OCI-M2 (cell line): ENCODE measurements around the gene LRCH1.

ENCODE experiments used
- DNase-seq: peaks from one replicate; lab custom pipeline; 2025; ENCODE audit not compliant: unreplicated experiment; lab: John Stamatoyannopoulos, UW

LRCH1 gene

DNA sequence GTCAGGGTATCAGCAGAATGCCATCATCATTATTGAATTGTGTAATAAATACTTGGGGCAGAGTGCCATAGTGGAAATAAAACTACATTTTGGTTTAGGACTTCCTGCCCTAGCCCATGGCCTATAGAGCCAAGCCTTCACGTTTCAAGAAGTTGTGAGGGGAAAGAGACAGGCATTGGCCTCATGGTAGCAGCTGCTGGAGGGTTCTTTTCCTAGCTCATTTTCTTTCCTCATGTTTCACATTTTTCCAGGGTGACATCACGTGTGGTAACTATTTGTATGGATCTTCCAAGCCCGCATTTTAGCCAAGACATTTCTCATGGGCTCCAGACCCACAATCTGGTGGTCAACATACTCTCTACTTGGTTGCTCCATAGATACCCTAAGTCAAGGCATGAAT, 80.4 kb downstream of the LRCH1 start:
- DNase-seq, result no peak

DNA sequence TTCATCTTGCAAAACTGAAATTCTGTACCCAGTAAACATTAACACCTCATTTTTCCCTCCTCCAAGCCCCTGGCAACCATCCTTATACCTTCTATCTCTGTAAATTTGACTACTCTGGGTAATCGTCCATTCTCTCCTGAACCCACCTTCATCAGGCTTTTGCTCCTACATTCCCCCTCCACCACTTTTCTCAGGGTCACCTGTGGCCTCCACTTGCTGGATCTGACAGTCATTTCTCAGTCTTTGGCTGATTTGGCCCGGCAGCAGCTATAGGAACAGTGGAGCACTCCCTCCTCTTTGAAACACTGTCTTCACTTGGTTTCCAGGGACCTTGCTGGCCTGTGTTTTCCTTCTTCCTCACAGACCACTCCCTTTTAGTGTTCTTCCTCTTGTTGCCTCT, 83.5 kb downstream of the LRCH1 start:
- DNase-seq, result no peak

DNA sequence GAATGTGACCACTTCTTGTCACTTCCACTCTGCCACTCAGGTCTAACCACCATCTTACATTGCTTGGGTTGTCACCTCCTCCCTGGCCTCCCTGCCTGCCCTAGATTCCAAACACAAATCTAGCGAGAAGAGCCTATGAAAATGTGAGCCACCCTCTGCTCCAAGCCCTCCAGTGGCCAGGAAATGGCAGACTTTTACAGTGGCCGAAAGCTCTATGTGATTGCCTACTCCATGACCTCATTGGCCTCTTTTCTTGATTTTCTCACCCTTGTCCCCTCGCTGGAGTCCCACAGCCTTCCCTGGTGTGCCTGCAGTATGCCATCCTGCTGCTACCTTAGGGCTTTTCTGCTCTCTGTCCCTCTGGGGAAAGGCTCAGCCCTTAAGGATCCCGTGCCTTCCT, 84.2 kb downstream of the LRCH1 start:
- no peak for DNase-seq

DNA sequence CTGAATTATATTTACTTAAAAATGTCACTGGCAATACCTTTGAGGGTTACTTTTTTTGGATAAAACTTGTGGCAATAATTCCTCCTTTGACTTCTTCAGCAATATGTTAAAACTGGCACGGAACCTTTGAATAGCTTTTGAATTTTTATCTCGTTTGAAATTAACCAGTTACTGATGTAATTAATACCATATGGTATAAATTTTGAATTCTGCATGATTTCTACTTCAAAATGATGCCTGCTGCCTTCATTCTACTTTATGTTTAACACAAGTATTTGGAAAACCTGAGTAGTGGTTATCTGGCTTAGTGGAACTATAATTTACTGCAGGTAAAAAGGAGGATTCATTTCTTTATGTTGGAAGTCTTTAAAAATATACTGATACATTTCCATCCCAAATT, 85.3 kb downstream of the LRCH1 start:
- no peak for DNase-seq

DNA sequence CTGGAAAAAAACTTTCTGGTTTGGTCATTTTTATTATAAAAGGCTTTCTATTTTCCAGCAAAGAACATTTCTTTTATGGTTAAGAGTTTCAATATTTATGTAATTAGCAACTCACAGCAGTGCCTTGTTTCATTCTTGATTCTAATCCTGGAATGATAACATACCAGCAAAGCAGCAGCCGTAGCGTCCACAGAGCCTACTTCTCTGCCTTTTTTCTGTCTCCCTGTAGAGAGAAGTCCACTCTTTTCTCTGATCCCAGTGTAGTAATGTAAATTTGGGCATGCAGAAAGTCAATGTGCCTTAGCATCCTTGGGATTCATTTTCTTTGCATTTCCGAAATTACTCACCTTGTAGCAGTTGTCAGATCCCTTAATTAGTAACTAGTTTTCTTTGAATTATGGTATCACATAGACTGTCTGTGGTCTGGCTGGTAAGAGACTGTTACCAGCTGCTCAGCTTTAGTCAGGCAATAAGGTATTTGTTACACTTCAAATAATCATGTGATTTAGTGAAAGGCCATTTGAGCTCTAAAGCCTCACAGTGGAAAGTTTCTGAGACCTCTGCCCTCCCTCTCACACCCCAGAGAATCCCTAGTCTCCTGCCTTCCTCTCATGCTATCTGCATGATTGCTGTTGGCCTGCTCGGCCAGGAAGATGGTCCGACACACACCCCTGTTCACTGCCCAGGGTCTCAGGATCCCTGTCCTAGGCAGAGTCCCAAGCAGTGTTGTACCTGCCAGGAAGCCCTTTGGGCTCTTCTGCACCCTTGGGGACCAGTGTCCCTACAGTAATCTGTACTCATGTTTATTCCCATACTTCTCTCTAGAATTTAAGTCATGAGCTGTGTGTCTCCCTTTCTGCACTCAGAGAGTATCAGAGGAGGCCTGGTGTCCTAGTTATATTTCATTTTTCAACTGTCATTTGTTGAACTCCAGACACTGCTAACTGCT, 86.3 kb downstream of the LRCH1 start:
- no peak for DNase-seq

DNA sequence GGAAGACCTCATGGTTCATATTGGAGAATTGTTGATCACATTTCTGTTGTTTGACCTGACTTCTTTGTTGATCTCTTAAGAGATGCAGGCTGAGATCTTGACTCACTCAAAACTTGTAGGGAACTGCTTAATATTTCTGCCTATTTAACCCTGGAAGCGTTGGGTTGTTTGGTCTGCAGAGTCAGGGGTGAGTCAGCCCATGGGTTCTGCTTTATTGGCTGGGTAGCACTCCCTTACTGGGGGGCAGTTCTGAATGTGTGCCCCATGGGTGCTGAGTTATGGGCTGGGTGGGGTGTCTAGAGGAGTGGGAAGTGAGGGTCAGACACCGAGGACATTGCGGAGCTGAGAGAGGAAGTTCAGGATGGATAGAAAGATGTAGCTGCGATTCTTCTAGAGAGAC, 87.9 kb downstream of the LRCH1 start:
- no peak for DNase-seq

DNA sequence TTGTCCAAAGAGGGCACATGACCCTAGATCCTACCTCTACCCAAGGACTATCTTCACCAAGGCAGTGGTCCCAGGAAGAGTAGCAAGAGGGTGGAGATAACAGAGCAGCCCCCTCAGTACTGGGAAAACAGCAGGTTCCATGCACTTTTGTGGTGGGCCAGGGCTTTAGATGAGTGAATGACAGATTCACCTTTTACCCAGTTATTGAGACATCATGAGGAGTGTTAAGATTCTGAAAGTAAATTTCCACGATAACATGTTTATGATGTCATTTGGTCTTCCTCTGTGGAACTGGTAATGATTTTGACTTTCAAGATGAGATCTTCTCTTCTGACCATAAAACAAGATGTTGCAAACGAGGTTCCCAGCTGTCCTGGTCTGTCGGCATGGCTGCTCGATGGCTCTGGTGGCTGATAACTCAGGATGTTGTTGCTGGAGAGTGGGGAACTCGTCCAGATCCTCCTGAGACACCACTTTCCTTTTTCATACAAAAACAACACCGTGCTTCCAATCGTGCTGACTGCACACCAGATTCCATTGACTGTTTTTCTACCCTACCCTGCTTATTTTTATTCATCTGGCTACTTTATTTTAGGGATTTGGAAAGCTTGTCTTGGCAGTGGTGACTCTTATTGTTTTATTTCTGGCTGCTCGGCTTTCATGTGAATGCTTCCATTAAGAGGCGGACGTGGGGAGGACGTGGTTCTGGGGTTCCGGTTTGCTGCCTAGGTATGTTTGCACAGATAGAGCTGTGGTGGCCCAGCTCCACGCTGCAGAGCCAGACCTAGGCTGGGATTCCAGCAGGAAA, 88.5 kb downstream of the LRCH1 start:
- no peak for DNase-seq

DNA sequence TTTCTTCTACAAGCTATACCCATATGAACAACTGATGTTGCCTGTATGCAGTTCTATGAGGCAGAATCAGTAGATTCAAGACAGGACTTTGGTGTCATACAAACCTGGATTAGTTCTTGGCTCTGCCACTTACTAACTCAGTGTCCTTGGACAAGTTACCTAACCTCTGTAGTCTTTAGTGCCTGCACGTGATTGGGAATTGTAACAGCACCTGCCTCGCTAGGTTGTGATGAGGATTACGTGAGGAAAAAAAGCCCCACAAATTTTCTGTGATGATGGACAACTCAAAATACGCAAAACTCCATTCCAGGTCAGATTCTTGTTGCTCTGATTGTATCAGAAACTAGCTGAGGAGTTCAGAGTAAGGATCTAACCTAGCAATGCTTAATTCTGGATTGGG, 89.3 kb downstream of the LRCH1 start:
- no peak for DNase-seq

DNA sequence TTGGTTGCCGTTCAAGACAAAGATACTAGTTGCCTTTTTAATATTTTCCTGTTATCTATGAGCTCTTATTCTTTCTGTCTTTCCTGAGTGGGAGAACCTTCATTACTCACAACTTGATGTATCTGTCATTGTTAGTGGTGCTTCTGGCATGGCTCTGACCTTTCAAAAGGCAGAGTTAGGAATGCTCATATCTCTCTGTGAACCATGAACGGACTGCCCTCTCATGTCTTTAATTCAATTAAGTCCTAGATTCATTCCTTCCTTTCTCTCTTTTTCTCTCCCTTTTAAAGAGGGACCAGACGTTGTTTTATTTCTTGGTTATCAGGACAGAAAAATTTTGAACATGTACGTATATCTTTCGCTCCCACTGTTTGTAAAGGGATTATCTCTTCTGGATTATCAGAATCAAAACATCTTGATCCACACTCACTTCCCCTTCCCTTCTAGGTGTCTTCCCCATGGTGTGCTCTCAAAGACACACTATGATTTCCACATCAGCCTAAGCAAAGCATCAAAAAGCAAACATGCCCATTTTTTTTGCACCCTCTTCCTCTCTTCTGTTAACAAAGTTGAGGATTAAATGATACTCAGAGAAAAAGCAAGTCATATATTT, 90.3 kb downstream of the LRCH1 start:
- DNase-seq, result no peak

DNA sequence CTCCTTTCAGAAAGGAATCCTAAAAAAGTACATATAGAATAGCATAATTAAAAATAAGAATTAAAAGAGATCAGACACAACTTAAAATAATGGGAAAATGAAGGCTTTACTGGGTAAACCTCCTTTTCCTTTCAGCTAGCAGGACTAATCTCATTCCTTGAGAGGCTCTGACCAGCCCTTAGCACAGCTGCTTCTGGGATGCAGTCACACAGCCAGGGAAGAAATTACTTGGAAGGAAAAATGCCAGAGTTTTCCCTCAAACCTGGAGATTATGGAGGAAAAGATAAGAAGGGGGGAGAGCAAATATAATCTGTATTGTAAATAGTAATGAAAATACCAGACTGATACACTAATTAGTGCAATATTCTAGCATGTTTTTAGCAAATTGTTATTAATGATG, 91.8 kb downstream of the LRCH1 start:
- no peak for DNase-seq

DNA sequence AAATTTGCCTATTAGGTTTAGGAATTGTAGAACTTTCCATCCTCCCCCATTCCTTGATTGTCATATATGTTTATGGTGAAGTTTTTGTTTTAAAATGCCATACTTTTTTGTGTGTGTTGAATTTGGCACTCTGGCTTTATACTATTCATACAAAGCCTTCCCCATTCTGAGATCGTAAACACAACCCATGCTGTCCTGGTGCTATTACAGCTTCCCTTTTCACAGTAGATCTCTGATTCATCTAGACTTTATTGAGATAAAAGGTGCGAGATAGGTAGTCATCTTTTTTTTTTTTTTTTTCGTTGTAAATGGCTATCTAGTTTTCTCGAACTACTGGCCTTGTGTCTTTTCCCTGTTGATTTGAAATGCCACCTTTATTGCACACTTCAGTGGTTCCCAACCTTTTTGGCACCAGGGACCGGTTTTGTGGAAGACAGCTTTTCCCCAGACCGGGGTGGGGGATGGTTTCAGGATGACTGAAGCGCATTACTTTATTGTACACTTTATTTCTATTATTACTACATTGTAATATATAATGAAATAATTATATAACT, 94.6 kb downstream of the LRCH1 start:
- DNase-seq, result no peak

DNA sequence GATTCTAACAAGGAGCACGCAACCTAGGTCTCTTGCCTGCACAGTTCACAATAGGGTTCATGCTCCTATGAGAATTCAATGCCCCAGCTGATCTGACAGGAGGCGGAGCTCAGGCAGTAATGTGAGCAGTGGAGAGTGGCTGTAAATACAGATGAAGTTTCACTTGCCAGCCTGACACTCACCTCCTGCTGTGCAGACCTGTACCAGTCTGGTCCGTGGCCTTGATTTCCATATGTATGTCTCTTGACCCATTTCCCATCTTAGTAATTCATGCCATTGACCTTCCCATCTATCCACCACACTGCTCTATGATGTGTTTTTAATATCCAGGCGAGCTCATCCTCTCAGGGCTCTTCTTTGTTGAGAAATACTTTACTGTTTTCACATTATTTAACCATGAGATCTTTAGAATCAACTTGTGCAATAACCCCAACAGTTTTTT, 95.2 kb downstream of the LRCH1 start:
- no peak for DNase-seq

DNA sequence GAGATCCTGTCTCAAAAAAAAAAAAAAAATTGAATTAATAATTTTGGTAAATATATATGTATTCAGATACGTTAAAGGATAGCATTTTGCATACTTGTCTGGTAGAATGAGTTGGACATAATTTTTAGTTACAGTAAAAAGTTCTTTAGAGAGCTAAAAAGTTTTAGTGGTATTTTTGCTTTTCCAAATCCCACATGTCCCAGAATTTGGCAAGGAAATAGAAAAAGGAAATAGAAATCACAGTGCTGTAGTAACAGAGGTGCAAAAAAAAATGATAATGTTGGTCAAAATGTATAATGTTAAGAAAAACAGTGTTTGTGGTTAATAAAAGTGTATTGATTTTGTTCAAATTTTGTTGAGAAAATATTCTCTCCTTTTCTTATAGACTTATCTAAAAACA, 96.8 kb downstream of the LRCH1 start:
- no peak for DNase-seq

DNA sequence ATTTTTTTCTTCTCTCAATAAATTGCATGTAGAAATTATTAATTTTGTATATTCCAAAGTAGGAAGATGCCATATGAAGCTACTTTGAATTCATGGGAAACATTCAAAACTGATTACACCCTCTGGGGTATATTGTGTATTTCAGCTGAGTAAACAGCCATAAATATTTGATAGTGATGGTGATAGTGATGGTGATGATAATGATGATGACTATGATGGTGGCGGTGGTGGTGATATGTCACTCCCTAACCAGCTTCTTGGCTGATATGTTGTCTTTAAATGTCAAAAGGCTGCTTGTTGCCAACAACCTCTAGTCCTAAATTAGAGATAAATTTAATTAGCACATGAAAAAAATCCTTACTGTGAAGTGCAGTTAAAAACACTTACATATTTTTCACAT, 102.0 kb downstream of the LRCH1 start:
- DNase-seq, result no peak

DNA sequence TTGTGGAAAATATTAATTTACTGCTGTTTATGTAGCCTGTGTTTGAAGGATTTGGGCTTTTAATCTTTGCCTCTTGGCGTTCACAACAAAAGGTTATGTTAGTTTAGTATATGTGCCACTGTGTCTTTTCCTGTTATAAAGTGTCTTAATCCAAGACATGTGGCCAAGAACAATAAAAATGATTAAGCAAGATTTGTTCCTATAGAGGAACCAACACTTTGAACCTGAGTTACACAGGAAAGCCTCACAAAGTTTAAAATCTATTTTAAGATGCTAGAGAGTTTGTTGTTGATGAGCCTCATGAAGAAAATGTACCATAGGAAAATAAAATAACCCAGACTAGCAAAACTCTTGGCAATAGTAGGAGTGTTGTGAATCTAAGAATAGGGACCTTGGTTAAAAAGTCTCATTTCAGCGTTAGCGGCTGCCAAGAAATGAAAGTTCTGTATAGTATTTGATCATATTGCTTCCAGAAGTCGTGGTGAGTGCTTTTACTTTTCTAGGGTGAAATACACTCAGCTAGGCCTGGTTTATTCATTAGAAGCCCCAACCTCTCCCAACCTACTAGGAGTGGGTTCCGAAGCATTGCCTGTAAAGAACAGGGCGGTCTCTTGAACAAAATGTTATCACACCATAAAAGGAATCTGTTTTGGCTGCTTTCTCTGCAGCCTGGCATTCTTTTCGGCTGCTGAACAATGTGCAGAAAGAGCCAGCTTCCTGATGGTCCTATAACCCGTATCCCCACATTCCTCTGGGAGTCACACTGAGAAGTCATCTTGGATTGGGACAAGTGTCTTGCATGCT, 102.6 kb downstream of the LRCH1 start:
- no peak for DNase-seq

DNA sequence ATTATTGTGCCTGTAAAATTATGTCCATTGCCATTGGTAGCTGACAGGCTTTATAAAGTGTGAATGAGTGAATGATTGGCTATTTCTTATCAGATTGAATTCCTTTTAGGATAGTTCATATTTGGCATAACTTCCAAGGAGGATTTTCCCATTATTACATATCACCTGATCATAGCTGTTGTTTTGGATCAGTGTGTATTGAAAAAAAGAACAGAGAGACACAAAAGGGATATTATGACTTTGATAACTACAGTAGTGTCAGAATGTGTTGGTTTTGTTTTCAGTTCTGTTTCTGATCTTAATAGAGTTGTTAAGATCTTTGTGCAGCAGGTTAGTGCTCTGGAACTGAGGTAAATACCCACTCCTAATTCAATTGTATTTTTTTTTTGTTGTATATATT, 103.8 kb downstream of the LRCH1 start:
- DNase-seq, result no peak

DNA sequence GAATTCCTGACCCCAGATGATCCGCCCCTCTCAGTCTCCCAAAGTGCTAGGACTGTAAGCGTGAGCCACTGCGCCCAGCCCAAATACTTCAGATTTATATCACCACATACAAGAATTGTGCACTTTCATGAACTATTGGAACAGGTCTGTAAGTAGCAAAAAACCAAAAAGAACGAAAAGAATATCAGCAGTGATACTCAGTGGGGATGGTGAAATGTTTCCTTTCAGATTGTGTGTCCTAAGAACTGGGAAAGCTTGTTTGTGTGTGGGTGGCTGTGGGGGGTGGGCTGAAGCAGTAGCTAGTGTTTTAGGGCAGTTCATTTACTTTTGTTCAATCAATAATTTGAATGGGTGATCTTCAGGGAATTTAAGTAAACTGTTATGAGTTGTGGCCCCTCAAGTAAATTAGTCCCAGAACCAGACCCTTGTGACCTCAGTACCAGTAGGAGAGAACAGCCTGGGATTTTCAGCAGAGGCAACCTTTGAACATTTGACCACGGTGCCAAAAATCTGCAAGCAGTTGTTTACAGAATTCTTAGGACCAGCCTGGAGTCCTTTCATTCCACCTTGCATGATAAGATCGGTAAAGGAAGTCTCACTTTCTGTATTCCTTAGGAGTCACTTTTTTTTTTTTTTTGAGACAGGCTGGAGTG, 106.6 kb downstream of the LRCH1 start:
- no peak for DNase-seq

DNA sequence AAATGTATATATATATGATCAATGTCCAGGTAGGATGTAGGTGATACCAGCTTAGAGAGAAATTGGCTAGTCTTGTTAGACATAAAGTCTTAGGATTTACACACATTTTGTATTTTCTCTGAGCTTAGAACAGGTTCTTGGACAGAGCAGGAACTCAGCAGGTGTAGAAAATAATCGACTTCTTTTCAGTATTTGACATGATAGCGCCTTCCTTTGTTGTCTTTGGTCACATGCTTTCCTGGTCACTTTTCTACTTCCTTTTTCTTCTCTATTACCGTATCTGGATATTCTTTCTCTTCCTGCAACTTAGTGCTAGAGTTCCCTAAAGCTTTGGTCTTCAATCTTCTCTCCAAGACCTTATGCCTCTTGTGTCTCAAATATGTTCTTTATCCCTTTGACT, 107.4 kb downstream of the LRCH1 start:
- no peak for DNase-seq

DNA sequence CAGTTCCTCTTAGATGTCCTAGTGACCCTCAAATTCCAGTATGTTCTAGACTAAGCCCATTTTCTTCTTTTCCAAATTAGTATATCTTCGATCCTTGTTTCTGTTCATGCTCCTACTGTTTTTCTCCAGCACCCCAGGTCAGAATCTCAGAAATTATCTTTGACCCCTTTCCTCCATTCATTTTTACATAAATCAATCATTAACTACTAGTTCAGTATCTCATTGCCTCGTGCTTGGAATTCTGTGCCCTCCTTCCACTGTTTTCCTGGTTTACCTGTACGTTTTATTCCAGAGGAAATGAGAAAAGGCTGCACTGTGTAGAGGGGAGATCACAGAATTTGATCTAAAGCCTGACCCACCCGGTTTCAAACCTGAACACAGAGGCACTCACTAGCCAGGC, 107.9 kb downstream of the LRCH1 start:
- no peak for DNase-seq

DNA sequence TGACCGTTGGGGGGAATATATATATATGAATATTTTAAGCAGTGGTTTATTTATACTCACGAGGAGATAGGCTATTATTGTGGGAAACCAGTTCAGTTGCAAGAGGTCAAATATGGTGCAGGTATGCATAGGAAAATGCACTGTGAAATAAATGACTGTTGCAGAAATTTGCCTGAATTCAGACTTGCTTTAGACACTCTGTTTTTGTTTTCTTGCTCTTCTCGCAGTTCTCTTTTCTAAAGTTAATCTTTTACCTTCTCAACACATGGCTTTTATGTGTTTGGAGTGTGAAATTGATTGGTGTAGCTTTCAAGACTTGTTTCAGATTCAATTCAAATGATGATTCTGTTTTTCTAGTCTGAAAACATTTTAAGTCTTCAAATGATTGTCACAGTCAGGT, 109.7 kb downstream of the LRCH1 start:
- DNase-seq, result no peak
